WI38 (cell line): ENCODE results near the gene FUCA2.

ENCODE experiments used
- H3K4me3 ChIP-seq: 2 replicates; pipeline ENCODE4 v1.5.1; 2011; ENCODE audit warnings: low read depth, mild to moderate bottlenecking, control low read depth, low read length
- TF ChIP-seq, protein P1 (sequence below): IDR thresholded peaks from 2 replicates; pipeline ENCODE4 v1.5.1; 2012; ENCODE audit warnings: low read depth, mild to moderate bottlenecking, control low read depth, low read length

The FUCA2 gene

DNA sequence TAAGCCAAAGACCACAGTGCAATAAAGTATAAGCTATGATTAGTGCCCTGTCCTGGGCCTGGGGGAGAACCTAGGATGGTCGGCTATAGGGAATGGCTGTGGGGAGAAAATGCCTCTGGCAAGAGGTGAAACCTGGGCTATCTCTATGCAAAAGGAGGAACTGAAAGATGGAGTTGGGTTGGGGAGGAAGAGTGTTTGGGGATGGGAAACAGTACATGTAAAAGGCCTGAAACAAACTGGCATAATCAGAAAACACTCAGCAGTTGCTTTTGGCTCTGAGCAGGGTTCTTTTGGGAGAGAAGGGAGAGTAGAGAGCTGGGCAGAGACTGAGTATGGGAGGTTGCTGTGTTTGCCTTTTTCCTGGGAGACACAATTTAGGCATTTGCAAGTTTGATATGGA is 31.9 kb upstream of the FUCA2 start:
- no peak overlapping the region for H3K4me3 ChIP-seq
- TF ChIP-seq, protein P1, sequence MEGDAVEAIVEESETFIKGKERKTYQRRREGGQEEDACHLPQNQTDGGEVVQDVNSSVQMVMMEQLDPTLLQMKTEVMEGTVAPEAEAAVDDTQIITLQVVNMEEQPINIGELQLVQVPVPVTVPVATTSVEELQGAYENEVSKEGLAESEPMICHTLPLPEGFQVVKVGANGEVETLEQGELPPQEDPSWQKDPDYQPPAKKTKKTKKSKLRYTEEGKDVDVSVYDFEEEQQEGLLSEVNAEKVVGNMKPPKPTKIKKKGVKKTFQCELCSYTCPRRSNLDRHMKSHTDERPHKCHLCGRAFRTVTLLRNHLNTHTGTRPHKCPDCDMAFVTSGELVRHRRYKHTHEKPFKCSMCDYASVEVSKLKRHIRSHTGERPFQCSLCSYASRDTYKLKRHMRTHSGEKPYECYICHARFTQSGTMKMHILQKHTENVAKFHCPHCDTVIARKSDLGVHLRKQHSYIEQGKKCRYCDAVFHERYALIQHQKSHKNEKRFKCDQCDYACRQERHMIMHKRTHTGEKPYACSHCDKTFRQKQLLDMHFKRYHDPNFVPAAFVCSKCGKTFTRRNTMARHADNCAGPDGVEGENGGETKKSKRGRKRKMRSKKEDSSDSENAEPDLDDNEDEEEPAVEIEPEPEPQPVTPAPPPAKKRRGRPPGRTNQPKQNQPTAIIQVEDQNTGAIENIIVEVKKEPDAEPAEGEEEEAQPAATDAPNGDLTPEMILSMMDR: no peak

DNA sequence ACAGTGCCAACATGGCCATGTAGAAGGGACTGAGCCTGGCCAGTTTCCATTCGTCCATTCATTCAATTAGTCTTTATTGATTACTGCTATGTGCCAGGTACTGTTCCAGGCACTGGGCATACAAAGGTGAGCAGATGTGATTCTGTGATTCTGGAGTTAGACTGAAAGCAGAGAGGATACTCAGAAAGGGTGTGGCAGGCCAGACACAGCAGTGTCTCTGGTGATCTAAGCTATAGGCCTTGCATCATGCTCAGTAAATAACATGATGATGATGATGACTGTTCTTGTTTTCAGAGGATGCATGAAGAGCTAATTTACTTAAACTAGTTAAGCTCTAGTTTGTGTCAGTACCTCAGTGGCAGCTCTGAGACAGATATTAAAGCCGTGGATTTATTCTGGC is 31.4 kb upstream of the FUCA2 start:
- TF ChIP-seq, protein P1: no peak

DNA sequence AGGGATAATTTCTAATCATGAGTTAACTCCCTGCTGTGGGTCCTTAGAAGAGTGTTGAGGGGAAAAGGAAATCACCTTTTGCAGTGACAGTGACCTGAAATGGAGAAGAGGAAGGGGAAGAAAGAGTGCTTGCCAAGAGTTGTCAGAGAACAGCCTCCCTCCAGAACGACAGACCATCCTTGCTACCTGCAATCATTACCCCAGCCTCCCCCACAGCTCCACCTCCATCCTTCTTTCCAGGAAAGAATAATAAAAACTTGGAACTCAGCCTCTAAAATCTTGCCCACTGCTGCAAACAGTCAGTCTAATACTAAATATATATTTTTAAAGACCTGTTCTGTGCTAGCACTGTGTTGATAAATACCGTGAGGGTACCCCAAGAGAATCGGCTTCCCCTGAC is 28.7 kb upstream of the FUCA2 start:
- H3K4me3 ChIP-seq: no peak overlapping the region
- TF ChIP-seq, protein P1: no peak

More for the DNA sequence above, 31.4 kb upstream of the FUCA2 start:
- H3K4me3 ChIP-seq: no peak overlapping the region

DNA sequence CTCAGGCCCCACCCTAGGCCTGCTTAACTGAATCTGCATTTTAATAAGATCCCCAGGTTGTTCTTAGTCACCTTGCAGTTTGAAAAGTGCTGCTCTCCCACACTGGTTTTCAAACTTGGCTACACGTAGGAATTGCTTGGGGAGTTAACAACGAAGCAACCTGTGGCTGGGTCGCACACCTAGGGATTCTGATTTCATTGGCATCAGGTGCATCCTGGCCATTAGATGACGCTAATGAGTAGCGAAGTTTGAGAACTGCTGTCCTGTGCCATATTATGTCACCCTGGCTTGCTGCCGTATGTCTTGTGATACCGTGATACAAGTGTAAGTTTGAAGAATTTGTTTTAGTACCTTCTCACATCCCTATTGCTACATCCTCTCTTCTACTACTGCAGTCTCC is 28.2 kb upstream of the FUCA2 start:
- H3K4me3 ChIP-seq: no peak overlapping the region
- TF ChIP-seq, protein P1: no peak

DNA sequence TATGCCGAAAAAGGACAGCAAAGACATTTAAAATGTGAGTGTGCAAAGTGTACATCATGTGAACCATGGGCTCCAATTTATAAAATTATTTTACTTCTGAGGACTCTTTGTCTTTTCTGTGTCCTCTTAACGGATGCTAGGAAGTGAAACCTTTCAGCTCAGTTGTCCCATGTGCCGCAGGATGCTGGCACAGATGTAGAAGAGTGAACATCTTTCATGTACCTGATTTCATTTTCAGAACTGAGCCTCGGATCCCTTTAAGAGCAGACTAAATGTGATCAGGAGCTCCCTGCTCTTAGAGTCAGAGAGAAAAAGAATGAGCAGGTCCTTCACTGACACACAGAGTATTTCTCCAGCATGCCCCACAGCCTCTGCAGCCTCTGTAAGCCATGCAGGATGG is 27.6 kb upstream of the FUCA2 start:
- H3K4me3 ChIP-seq: no peak overlapping the region
- TF ChIP-seq, protein P1: no peak

DNA sequence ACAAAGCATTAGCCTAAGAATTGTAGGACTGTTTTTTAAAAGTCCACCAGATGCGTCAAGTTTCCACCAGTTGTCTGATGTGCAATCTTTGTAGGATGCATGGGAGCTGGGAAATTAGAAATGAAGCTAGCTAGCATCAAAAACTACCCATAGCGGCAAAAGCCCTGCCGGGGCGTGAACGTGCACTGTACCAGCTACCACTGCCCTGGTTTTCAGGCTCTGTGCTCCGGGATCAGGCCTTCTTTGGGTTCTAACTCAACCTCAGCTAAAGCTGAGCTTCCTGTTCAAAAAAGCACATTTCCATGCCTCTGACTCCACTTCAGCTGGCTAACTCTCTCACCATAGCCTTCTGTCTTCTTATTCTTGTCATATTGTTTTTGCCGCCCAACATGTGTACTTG is 26.9 kb upstream of the FUCA2 start:
- TF ChIP-seq, protein P1: no peak
- no peak overlapping the region for H3K4me3 ChIP-seq

DNA sequence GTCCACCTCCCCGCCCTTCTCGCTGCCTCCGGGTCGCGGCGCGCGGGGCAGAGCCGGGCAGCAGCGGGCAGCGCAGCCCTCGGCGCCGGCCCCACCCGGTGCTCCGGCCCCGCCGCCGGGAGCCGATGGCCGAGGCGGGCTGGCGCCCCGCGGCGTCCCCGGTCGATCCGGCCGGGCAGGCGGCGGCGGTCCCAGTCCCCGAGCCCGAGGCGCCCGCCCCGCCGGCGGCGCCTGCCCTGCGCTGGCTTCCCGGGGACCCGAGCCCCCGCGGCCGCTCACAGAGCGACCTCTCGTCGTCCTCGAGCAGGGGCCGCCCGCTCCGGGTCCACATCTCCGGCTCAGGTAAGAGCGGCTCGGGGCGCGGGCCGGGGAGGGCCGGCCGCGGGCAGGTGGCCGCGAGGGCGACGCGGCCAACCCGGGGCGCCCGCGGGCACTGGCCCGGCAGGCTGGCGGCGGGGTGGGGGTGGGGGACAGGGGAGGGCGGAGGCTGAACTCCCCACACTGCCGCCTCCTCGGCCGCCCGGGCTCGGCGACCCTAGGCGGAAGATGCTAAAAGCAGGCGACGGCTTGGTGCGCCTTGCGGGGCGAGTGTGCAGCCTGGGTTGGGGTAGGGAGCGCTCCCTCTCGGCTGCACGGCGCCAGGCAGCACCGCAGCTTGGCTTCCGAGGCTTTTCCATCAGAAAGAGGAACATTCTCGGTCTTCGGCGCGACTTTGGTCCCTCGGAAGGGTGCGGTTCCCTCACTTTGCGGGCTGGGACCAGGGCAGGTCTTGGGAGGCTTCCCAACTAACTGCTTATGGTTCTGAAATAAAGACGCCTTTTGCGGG is 25.6 kb upstream of the FUCA2 start:
- peak overlapping the region; percentile 60 for H3K4me3 ChIP-seq
- TF ChIP-seq, protein P1: peak; percentile 27
